ENCODE measurements around the gene SPACA7. TPM values are rescaled to one million over a fixed set of nuclear protein-coding genes. Genes with fewer than 3 reads are reported as not detected.

Gene SPACA7
- total RNA-seq, 1 donor from 2014 or later = not detected

GRCh38 chr13:112450904-112451240 is 74.7 kb downstream of the SPACA7 start:
- Mint-ChIP-seq H3K4me1 (ENCODE audit: unreplicated experiment) (peaks cover 11% of the 10 kb centered on the region), H3K36me3 (no peaks in the 10 kb centered on the region), H3K27me3 (peaks cover 17% of the 10 kb centered on the region), H3K4me3 (no peak overlapping the region), H3K9me3 (no peaks in the 10 kb centered on the region), H3K27ac (no peak overlapping the region)
- DNase-seq (ENCODE audit: extremely low spot score, unreplicated experiment) = no peak
- TF ChIP-seq, protein P1, sequence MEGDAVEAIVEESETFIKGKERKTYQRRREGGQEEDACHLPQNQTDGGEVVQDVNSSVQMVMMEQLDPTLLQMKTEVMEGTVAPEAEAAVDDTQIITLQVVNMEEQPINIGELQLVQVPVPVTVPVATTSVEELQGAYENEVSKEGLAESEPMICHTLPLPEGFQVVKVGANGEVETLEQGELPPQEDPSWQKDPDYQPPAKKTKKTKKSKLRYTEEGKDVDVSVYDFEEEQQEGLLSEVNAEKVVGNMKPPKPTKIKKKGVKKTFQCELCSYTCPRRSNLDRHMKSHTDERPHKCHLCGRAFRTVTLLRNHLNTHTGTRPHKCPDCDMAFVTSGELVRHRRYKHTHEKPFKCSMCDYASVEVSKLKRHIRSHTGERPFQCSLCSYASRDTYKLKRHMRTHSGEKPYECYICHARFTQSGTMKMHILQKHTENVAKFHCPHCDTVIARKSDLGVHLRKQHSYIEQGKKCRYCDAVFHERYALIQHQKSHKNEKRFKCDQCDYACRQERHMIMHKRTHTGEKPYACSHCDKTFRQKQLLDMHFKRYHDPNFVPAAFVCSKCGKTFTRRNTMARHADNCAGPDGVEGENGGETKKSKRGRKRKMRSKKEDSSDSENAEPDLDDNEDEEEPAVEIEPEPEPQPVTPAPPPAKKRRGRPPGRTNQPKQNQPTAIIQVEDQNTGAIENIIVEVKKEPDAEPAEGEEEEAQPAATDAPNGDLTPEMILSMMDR (conservative IDR thresholded peaks at IDR 0.05) = no peak

- H3K27me3 Mint-ChIP-seq = peaks cover 17% of the 10 kb centered on the region
- no peaks in the 10 kb centered on the region for H3K36me3 Mint-ChIP-seq
- H3K9me3 Mint-ChIP-seq = no peaks in the 10 kb centered on the region
- no peak for DNase-seq (ENCODE audit: extremely low spot score, unreplicated experiment)
- TF ChIP-seq, protein P1 (conservative IDR thresholded peaks at IDR 0.05) = no peak
- peaks cover 11% of the 10 kb centered on the region for H3K4me1 Mint-ChIP-seq (ENCODE audit: unreplicated experiment)
- no peak overlapping the region for H3K4me3 Mint-ChIP-seq
- H3K27ac Mint-ChIP-seq = no peak overlapping the region
Measured at GRCh38 chr13:112451512-112452379, 75.6 kb downstream of the SPACA7 start.

GRCh38 chr13:112452380-112453206 is 76.4 kb downstream of the SPACA7 start:
- Mint-ChIP-seq H3K4me1 (ENCODE audit: unreplicated experiment) (peaks cover 11% of the 10 kb centered on the region), H3K9me3 (no peaks in the 10 kb centered on the region), H3K4me3 (no peak overlapping the region), H3K36me3 (no peaks in the 10 kb centered on the region), H3K27ac (no peak overlapping the region), H3K27me3 (peaks cover 12% of the 10 kb centered on the region)
- DNase-seq (ENCODE audit: extremely low spot score, unreplicated experiment) = no peak
- TF ChIP-seq, protein P1 (conservative IDR thresholded peaks at IDR 0.05) = no peak

DNA sequence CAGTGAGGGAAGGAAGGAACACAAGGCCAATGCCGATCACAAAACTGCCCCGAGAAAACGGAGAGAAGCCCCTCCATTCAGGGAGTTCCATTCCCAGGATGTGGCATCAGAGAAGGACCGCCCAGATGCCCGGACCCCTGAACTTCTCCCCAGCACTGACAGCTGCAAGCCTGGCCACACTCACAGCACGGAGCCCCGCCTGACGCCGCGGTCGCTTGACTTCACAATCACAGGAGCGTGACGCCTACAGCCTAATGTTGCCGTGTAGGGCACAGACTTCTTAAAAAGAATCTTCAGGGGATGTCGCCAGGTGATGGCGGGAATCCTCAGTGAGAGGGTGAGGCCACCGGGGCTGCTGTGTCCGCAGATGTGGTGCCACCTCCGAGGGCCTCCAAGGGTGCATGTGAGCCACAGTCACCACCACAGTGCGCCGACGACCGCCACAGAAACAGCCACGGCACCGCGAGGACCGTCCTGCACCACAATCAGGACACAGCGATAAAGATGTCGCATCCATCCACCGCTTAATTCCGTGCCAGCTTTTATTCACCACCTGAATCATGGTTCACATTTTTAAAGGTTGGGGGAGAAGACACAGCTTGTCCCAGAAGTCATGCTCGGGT is 77.2 kb downstream of the SPACA7 start:
- Mint-ChIP-seq H3K4me3 (no peak overlapping the region), H3K27ac (no peak overlapping the region), H3K36me3 (no peaks in the 10 kb centered on the region), H3K27me3 (peaks cover 15% of the 10 kb centered on the region), H3K9me3 (no peaks in the 10 kb centered on the region), H3K4me1 (ENCODE audit: unreplicated experiment) (peaks cover 11% of the 10 kb centered on the region)
- TF ChIP-seq, protein P1 (conservative IDR thresholded peaks at IDR 0.05) = no peak
- no peak for DNase-seq (ENCODE audit: extremely low spot score, unreplicated experiment)

DNA sequence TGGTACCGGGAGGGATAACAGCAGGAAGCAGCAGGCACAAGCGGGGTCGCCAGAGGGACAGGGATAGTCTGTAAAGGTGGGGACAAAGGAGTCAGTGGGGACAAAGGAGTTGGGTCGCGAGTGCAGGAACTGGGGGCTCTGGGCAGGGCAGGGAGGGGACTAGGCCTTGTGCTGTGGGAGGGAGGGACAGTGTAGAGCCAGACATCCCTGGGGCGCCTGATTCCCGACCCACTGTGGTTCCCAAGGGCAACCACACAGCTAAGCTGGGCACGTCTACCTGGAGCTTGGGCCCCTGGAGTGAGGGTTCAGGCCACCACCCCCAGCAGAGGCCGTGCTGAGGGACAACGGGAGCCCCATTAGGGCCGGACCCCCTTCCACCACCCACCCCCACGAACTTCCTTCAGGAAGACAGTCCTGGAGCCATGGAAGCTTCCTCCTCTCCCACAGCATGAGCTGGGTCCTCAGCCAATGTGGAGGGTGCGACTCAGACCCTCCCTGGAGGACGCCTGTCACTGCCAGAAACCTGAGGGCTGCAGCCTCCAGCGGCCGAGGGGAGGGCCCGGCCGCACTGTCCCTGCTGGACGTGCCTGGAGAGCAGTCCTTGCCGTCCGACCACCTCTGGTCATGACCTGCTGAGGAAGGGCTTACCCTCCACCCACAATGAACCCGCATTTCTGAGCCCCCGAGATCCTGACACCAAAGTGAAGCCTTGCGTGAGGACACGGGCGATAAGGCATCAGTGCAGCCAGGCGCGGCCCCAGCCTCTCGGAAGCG is 77.9 kb downstream of the SPACA7 start:
- Mint-ChIP-seq H3K27ac (no peak overlapping the region), H3K4me3 (no peak overlapping the region), H3K4me1 (ENCODE audit: unreplicated experiment) (peaks cover 11% of the 10 kb centered on the region), H3K36me3 (no peaks in the 10 kb centered on the region), H3K9me3 (no peaks in the 10 kb centered on the region), H3K27me3 (peaks cover 14% of the 10 kb centered on the region)
- TF ChIP-seq, protein P1 (conservative IDR thresholded peaks at IDR 0.05) = no peak
- DNase-seq (ENCODE audit: extremely low spot score, unreplicated experiment) = no peak
